ENCODE data around the gene KMT2B. TPM values are rescaled to one million over a fixed set of nuclear protein-coding genes. Genes with fewer than 3 reads are reported as not detected.
"Not testable (repeated sequence)": the region's sequence is repeated elsewhere in the genome, so short reads cannot be mapped to it uniquely, and the experiment has no call there.

The KMT2B gene
- total RNA-seq, 1 experiment from 2014 or later = 54.2 TPM

DNA sequence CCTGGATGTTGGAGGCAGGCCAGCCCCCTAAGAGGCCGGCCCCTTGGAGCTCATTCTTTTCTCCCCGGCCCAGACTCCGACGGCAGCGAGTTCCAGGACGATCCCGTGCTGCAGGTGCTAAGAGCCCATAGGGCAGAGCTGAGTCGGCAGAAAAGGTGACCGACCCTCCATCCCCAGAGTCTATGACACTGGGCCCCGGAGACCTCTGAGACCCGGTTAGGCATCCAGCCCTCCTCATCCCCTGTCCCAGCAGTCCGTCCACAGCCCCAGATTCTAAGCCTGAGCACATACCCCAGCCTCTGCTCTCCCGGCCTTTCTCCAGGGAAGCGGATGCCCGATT lies 50.2 kb downstream of the KMT2B start:
- Mint-ChIP-seq H3K36me3 (ENCODE audit: insufficient read depth, unreplicated experiment) (no peaks in the 10 kb centered on the region), H3K27me3 (ENCODE audit: insufficient read depth, unreplicated experiment) (peaks cover 2% of the 10 kb centered on the region), H3K27ac (ENCODE audit: unreplicated experiment) (no peak overlapping the region), H3K4me1 (ENCODE audit: low read depth, unreplicated experiment) (no peaks in the 10 kb centered on the region), H3K4me3 (ENCODE audit: unreplicated experiment) (no peak overlapping the region), H3K9me3 (ENCODE audit: unreplicated experiment) (no peaks in the 10 kb centered on the region)
- no peaks in the 10 kb centered on the region; the same call in 1 of the 2 replicates for H3K36me3 ChIP-seq (ENCODE audit: control insufficient read depth, insufficient read depth, low read length)
- TF ChIP-seq, protein P1, sequence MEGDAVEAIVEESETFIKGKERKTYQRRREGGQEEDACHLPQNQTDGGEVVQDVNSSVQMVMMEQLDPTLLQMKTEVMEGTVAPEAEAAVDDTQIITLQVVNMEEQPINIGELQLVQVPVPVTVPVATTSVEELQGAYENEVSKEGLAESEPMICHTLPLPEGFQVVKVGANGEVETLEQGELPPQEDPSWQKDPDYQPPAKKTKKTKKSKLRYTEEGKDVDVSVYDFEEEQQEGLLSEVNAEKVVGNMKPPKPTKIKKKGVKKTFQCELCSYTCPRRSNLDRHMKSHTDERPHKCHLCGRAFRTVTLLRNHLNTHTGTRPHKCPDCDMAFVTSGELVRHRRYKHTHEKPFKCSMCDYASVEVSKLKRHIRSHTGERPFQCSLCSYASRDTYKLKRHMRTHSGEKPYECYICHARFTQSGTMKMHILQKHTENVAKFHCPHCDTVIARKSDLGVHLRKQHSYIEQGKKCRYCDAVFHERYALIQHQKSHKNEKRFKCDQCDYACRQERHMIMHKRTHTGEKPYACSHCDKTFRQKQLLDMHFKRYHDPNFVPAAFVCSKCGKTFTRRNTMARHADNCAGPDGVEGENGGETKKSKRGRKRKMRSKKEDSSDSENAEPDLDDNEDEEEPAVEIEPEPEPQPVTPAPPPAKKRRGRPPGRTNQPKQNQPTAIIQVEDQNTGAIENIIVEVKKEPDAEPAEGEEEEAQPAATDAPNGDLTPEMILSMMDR (IDR thresholded peaks at IDR 0.05; ENCODE audit: insufficient read depth in 1 of 2, low read depth in 1 of 2, low read length in 1 of 2, severe bottlenecking in 1 of 2, unreplicated experiment in 1 of 2) = no peak
- POLR2A ChIA-PET = no interaction called here
- intact Hi-C loops (cut with micrococcal nuclease; ENCODE audit: unreplicated experiment) = no loop called here
- no TSS peak for BruUV-seq (replicated peaks)
- CTCF ChIA-PET = no interaction called here
- no peak for DNase-seq
- no peak overlapping the region for H3K4me3 ChIP-seq (ENCODE audit: low read depth, low read length)
- no peaks in the 10 kb centered on the region for H3K9me3 ChIP-seq
- H3K4me1 ChIP-seq = no peaks in the 10 kb centered on the region
- H3K27me3 ChIP-seq (replicated peaks; ENCODE audit: control insufficient read depth, insufficient read depth, low read length) = no peaks in the 10 kb centered on the region

DNA sequence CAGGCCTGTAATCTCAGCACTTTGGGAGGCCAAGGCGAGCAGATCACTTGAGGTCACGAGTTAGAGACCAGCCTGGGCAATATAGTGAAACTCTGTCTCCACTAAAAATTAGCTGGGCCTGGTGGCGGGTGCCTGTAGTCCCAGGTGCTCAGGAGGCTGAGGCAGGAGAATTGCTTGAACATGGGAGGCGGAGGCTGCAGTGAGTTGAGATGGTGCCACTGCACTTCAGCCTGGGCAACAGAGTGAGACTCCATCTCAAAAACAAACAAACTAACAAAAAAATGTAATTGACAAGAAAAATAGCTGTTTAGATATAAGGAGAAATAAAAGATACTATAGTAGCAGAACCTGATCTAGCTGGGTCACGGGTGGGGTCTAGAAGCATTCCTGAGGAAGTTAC lies 54.6 kb downstream of the KMT2B start:
- CTCF ChIA-PET; BruUV-seq (replicated peaks); POLR2A ChIA-PET; H3K36me3 ChIP-seq (ENCODE audit: control insufficient read depth, insufficient read depth, low read length); intact Hi-C loops (cut with micrococcal nuclease; ENCODE audit: unreplicated experiment); H3K9me3 ChIP-seq; DNase-seq; H3K27me3 ChIP-seq (replicated peaks; ENCODE audit: control insufficient read depth, insufficient read depth, low read length); H3K4me3 ChIP-seq (ENCODE audit: low read depth, low read length); H3K4me3 Mint-ChIP-seq (ENCODE audit: unreplicated experiment); H3K4me1 ChIP-seq; H3K27me3 Mint-ChIP-seq (ENCODE audit: insufficient read depth, unreplicated experiment); H3K27ac Mint-ChIP-seq (ENCODE audit: unreplicated experiment); H3K9me3 Mint-ChIP-seq (ENCODE audit: unreplicated experiment): not testable (repeated sequence)
- Mint-ChIP-seq H3K4me1 (ENCODE audit: low read depth, unreplicated experiment) (peaks cover 11% of the 10 kb centered on the region), H3K36me3 (ENCODE audit: insufficient read depth, unreplicated experiment) (peaks cover 13% of the 10 kb centered on the region)

DNA sequence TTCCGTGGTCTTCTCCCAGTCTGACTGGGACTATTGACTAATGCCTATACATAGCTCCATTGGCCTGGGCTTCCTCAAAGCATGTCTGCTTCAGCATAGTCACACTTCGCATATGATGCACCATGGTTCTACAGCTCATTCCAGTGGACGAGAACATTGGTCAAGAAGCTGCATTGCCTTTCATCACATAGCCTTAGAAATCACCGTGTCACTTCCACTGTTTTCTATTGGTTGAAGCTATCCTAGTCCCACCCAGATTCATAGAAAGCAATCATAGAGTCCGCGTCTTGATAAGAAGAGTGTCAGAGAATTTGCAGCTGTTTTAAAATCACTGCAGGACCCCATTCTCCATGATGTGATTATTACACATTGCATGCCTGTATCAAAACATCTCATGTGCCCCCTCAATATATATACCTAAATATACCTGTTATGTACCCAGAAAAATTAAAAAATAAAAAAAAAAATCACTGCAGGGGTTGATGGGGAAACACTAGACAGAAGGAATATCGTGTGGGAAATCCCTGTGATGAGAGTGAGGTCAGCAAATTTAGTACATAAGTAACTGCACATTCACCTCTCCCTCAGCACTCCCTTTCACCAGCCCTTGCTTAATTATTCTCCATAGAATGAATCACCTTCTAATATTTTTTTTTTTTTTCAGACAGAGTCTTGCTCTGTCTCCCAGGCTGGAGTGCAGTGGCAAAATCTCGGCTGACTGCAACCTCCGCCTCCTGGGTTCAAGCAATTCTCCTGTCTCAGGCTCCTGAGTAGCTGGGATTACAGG lies 55.4 kb downstream of the KMT2B start:
- BruUV-seq (replicated peaks) = no TSS peak
- DNase-seq = no peak
- H3K36me3 ChIP-seq (ENCODE audit: control insufficient read depth, insufficient read depth, low read length) = no peaks in the 10 kb centered on the region
- H3K27ac Mint-ChIP-seq (ENCODE audit: unreplicated experiment) = no peak overlapping the region
- no peaks in the 10 kb centered on the region for H3K9me3 ChIP-seq
- TF ChIP-seq, protein P1 (IDR thresholded peaks at IDR 0.05; ENCODE audit: insufficient read depth in 1 of 2, low read depth in 1 of 2, low read length in 1 of 2, severe bottlenecking in 1 of 2, unreplicated experiment in 1 of 2) = no peak
- POLR2A ChIA-PET = interaction anchor here (0.5 to 0.8 kb wide), 2 partner anchors 10 to 32 kb away, joined by 3 read pairs; no protein-coding TSS in a partner anchor
- no peak overlapping the region for H3K4me3 ChIP-seq (ENCODE audit: low read depth, low read length)
- no peak overlapping the region for H3K4me3 Mint-ChIP-seq (ENCODE audit: unreplicated experiment)
- no peaks in the 10 kb centered on the region for H3K27me3 ChIP-seq (replicated peaks; ENCODE audit: control insufficient read depth, insufficient read depth, low read length)
- H3K4me1 Mint-ChIP-seq (ENCODE audit: low read depth, unreplicated experiment) = peaks cover 11% of the 10 kb centered on the region
- H3K27me3 Mint-ChIP-seq (ENCODE audit: insufficient read depth, unreplicated experiment) = peaks cover 5% of the 10 kb centered on the region
- H3K4me1 ChIP-seq = no peaks in the 10 kb centered on the region
- intact Hi-C loops (cut with micrococcal nuclease; ENCODE audit: unreplicated experiment) = no loop called here
- no peaks in the 10 kb centered on the region for H3K9me3 Mint-ChIP-seq (ENCODE audit: unreplicated experiment)
- CTCF ChIA-PET = no interaction called here
- H3K36me3 Mint-ChIP-seq (ENCODE audit: insufficient read depth, unreplicated experiment) = peaks cover 13% of the 10 kb centered on the region

All from Caco-2 (cell line).